Brain pericyte (primary cell): Measurements from ENCODE around the gene GXYLT2.
"Not testable (repeated sequence)": the region's sequence is repeated elsewhere in the genome, so short reads cannot be mapped to it uniquely, and the experiment has no call there.

Experiments
- DNase-seq: peaks from one replicate; pipeline ENCODE4 v3.0.0-alpha.2; 2012; ENCODE audit warnings: low read depth, low spot score

Gene GXYLT2

DNA sequence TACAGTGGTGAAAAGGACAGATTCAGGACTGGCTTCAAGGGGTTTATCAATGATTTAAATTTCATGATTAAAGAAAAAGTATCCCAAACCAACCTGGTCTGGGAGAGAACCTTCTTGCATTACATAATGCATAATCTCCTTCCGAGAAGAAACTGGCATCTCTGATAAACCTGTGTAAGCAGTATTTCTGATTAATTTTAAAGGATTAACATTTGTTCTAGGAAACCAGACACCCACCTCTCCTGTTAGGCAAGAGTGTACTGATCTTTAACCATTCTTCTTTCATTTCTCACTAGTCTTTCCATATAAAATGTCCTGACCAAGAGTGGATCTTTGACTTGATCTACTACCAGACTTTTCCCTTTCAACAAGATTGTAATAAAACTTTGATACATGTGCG lies 85.9 kb downstream of the GXYLT2 start:
- no peak for DNase-seq

- DNase-seq: no peak
These were observed 87.1 kb downstream of the GXYLT2 start for GRCh38 chr3:72974956-72975355.

DNA sequence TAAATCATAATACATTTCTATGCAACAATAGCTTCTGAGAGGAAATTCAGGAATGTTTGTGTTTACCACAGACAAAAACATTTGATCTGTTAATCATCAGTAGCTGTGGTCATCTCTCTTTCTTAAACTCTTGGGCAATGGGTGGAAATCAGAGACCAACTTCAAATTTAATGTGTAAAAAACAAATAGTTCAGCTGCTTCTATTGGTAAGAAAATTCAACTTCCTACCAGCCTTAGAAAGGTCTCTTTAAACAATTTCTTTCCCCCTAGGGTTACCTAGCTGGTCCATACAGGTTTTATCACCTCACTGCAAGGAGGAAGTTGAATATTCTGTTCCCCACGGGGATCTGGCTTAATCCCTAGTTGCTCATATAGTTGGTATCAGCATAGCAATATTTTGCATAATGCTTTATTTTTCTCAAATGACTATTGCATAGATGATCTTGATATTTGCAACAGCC lies 88.5 kb downstream of the GXYLT2 start:
- DNase-seq: no peak

DNA sequence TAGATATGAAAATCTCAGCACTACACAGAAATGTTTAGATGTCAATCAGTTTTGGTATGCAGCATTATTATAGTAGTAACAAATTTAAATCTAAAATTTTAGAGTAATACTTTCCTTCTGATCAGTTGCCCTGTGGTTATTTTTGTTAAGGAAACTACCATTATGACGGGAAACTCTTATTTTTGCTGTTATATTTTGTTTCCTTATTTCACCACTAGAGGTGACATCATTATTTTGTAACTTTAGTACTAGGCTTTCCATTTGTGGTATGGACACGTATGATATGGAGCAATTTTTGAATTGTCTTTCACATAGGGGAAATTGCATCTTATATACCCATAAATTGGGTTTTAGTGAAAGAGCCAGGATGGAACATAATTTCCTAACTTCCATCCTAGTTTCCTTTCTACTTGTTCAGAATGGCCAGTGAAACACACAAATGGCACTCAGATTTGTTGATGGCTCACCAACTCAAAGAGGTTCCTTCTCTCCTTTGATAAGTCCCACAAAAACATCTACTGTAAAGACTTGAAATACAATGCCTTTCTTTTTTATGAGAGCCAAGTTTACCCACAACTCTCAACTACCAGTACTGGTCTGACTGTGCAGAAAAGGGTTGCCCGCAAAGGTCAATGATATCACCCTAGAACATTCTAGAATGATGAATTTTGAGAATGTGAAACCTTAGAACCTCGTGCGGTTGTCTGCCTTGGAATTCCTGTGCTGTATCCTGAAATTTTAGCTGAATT lies 89.4 kb downstream of the GXYLT2 start:
- DNase-seq: no peak

DNA sequence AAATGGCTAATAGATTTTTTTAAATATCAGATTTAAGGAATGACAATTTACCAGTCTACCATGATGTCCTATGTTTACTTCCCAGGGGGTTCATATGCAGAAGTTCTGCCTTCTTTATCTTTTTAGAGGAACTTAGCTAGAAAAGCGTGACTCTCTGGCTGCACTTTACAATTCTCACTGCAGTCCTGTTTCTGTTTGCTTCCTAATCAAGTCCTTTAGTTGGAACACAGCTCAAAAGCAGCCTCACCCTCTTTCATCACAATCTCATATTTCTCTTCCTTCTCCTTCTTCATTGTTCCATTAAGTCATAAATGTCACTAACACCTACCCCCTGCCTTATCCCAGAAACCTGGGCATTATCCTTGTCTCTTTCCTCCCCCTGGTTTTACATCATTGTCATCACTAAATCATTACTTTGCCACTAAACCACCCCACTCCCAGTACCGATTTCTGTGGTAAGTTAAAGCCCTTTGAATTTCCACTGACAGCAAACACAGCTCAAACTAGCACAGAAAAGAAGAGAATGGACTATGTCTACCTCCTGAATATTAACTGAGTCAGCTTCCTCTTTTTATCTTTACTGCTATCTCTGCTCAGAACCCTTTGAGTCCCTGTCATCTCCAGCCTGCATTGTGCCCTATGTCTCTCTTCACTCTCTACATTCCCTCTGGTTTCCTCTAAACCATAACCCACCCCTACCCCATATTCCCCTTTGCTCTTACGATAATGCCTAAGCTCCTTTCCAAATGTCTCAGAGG lies 94.9 kb downstream of the GXYLT2 start:
- no peak for DNase-seq

GRCh38 chr3:72985576-72985975 lies 97.7 kb downstream of the GXYLT2 start:
- DNase-seq: no peak

DNA sequence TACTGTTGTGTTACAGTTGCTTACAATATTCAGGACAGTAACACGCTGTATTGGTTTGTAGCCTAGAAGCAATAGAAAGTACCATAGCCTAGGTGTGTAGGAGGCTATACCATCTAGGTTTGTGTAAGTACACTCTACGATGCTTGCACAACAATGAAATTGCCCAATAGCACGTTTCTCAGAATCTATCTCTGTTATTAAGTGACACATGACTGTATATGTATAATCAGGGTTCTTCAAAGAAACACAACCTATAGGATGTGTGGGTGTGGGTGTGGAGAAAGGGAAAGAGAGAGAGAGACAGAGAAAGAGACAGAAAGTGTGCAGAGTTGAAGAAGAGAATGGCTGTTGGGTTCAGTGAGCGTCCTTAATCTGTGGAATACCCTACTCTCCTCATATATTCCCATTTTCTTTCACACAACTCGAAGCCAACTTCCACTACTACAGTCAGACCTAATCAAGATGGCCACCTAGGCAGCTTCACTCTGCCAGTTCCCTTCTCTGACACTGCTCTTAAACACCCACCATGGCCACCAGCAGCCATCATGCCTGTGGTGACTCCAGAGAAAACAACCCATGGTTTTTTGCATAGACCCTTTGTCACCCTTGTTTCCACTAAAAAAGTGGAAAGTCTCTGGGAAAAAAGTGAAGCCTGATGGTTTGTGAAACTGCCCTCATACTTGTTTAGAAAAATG lies 103.0 kb downstream of the GXYLT2 start:
- DNase-seq: no peak

DNA sequence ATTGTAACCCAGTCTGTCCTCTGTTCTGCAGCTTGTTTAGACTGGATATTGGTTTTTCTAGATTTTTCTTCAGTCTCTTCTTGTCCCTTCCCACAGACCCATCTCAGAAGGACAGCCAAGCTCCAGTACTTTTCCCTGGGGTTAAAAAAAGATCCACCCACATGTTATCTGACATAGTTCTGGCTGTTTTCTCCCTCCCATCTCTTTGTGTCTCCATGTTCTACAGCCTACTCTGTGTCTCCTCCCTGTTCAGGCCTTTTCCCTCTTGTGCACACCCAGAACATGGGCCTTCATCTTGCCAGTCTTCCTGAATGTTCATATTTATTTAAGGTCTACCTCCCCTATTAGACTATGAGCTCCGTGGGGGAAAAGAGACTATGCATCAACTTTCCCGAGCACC lies 103.7 kb downstream of the GXYLT2 start:
- no peak for DNase-seq

DNA sequence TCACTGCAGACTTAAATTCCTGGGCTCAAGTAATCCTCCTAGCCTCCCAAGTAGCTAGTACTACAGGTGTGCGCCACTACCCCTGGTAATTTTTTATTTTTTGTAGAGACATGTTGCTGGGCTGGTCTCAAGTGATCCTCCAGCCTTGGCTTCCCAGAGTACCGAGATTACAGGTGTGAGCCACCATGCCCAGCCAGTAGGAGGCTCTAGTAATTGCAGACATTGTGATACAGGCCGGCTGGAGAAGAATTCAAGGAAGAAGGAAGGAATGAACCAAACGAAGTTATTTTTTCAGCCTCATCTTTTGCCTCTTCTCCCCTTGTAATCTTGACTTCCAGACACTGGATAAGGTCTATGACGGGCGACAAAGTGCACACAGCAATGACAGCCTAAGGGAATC lies 105.5 kb downstream of the GXYLT2 start:
- no peak for DNase-seq

DNA sequence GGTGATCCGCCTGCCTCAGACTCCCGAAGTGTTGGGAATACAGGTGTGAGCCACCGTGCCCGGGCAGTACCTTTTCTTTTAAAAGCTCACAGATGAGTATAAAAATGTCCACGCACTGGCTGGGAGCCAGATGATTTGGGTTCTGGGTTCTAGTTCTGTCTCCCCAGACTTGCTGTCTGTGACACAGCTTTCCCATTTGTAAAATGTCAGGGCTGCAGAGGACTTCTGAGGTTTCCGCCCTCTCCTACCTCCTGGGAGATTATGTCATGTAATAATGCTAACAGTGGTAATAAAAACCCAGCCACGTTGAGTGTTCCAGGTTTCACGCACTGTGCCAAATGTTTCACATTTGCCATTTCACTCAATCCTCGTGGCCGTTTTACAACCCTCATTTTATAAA lies 107.5 kb downstream of the GXYLT2 start:
- DNase-seq: no peak

DNA sequence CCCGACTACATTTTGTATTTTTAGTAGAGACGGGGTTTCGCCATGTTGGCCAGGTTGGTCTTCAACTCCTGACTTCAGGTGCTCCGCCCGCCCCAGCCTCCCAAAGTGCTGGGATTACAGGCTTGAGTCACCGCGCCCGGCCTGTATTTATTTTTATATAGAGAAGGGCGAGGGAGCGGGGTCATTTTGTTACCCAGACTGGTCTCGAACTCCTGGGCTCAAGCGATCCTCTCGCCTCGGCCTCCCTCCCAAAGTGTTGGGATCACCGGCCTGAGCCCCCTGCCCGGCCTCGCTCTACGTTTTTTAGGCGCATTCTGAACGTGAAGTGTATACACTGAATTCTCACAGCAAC lies 108.3 kb downstream of the GXYLT2 start:
- DNase-seq: no peak

- peak; percentile 59 for DNase-seq
These were observed 108.9 kb downstream of the GXYLT2 start, which contains the start of gene PPP4R2 for GRCh38 chr3:72996473-72997333. TSS of gene PPP4R2 (plus strand) at chr3:72996811. CDS start at chr3:72997038, 227 bp downstream.

DNA sequence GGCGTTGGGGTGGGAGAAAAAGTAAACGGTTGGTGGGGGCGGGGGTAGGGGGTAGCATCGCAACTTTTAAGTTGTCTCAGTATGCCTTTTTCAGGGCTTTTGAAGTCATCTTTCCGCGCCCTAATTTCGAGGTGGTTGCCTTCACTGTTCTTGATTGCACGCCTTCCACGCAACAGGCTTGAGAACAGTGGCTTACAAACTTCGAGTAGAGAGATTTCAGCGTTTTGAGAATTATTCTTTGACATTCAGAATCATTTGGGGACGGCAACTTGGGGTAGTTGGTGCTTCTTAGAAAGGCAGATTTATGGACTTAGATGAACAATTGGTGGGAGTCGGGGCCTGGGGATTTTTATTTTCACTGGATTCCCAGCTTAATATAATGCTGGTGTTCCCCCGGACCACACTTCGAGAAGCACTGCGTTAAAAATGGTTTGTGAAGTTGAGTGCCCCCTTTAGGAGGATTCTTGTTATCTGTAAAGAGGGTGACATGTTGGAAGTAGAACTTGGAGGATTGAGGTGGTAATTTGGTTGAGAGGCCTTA lies 109.6 kb downstream of the GXYLT2 start:
- no peak for DNase-seq

GRCh38 chr3:72998466-72998865 lies 110.6 kb downstream of the GXYLT2 start:
- DNase-seq: no peak

GRCh38 chr3:72999951-73000350 lies 112.1 kb downstream of the GXYLT2 start:
- no peak for DNase-seq

DNA sequence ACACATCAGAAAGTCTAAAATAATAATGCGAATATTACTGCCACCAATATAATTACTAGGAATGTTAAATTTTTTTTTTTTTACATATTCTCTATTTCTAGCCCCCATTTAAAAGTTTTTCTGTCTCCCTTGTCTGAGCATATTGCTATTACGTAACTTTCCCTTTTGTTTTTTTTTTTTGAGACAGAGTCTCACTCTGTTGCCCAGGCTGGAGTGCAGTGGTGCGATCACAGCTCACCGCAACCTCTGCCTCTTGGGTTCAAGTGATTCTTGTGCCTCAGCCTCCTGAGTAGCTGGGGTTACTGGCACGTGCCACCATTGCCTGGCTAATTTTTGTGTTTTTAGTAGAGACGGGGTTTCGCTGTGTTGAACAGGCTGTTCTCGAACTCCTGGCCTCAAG lies 115.2 kb downstream of the GXYLT2 start:
- DNase-seq: not testable (repeated sequence)

DNA sequence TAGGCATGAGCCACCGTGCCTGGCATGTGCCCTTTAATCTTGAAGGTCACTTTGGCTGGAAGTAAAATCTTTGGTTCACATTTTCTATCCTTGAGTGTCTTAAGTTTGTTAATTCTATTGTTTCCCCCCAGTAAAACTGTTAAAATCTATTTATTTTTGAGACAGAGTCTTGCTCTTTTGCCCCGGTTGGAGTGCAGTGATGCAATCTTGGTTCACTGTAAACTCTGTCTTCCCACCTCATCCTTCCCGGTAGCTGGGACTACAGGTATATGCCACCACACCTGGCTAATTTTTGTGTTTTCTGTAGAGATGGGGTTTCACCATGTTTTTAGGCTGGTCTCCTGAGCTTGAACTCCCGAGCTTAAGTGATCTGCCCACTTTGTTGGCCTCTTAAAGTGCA lies 116.5 kb downstream of the GXYLT2 start:
- no peak for DNase-seq

DNA sequence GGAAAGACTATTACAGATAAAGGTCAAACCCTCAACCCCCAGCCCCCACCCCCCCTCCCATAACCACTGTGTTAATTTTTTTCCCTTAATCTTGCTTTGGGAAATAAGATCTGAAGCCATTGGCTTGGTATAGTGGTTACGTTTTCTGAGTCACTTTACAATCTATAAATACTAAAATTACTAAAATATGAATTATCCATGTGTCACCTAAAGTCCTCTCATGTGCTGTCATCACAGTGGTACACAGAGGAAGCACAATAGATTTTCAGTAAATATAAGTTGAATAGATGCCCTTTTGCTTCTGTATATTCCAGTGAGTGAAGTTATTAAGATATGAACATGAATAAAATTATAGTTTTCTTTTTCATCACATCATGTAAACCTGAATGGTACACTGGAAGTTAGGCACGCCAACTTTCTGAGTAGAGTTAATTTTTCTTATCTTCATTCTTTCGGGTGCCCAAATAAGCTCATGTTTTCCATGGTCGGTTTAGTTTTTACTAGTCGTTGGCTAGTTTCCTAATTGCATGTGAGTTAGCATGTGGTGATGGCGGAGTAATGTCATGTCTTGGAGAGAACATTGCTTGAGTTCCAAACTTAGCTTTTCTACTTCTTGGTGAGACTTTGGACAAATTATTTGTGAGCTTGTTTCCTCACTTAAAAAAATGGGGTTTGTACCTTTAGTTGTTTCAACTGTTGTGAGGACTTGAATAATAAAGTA lies 120.3 kb downstream of the GXYLT2 start:
- no peak for DNase-seq

DNA sequence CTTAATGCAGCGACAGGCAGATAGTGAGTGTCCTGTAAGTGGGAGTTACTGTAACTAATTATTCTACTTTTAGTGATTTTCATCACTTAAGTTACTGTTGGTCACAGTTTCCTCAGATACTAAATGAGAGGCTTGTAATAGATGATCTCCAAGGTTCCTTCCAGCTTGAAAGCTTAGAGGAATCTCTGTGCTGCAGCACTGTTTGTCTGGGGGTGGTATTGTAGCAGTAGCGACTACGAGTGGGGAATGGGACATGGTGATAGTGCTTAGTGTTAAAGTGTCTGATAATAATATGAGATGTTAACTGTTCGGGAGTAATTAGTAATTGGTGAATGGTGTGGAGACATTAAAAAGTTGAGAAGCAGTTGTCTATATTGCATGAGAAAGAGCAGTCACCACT lies 121.2 kb downstream of the GXYLT2 start:
- DNase-seq: no peak

- DNase-seq: no peak
These were observed 121.9 kb downstream of the GXYLT2 start for GRCh38 chr3:73009750-73010149.

- DNase-seq: no peak
These were observed 122.3 kb downstream of the GXYLT2 start for GRCh38 chr3:73010158-73010557.
